Measurements from ENCODE around the gene SLC44A1.

The SLC44A1 gene

DNA sequence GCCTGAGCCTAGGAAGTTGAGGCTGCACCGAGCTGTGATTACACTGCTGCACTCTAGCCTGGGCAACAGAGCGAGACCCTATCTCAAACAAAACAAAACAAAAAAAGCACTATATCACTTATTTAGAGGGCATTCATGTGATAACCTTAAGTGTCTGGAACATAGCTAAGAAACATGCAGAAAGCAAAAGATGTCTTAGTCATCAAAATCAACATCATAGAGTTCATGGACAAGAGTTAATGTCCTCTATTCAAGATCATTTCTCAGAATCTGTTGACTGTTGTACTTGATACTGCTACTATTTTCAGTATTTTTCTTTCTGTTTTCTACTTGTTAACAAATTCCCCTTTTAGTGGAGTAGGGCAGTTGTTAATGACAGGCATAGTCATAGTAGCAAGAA, 228.8 kb downstream of the SLC44A1 start:
- no peak for DNase-seq (ENCODE audit: low spot score)

GRCh38 chr9:105475302-105475701, 230.9 kb downstream of the SLC44A1 start:
- peak; percentile 57 for DNase-seq (ENCODE audit: low spot score)

DNA sequence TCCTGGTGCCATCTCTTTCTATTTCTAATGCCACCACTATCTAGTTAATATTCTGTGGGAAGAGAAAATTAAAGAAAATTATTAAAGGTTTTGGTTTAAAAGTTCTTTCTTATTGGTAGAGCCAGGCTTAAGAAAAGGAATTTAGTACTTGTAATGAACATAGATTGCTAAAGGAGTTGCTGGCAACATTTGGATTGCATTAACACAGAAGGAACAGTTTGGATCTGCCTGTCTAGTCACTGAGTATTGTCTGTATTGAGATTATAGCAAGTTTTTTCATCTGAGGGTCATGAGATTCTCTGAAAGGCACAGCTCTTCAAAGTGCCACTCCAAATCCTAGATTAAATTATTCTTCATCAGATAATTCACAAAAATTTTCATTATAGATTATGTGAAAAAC, 235.4 kb downstream of the SLC44A1 start:
- DNase-seq (ENCODE audit: low spot score): no peak

DNA sequence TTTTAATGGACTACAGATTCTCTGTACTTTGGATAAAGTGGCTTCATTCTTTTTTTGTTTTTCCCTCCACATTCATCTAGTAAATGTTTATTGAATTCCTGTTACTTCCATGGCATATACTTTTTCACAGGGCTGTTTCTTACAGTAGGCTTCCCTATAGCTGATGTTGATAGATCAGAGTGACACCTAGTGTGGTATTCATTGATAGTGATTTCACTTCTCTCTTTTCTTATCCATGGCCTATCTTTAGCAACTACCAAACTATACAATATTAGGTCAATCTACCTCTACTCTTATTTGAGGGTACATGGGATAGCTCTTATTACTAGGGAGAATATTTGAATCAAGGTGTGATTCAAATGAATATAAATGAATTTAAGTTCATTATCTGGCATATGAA, 239.2 kb downstream of the SLC44A1 start:
- DNase-seq (ENCODE audit: low spot score): no peak

DNA sequence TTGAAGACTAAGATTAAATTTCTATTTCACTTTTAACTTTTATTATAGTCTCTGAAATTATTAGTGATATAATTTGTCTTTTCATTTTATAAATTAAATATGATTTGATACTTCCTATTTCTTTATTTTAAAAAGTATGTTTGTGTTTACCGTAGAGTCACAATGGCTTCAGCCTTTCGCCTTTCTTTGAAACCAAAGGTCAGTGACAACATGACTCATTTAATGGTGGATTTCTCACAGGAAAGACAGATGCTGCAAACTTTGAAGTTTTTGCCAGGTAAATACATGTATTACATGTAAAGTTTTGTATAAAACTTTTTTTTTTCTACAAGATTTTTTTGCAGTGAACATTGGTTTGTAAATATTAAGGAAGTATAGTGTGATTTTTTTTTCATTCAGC, 239.8 kb downstream of the SLC44A1 start:
- no peak for DNase-seq (ENCODE audit: low spot score)

GRCh38 chr9:105485131-105485530, 240.7 kb downstream of the SLC44A1 start:
- DNase-seq (ENCODE audit: low spot score): no peak
